ENCODE measurements around the gene MIS18A. TPM values are rescaled to one million over a fixed set of nuclear protein-coding genes. Genes with fewer than 3 reads are reported as not detected.
A peak's percentile ranks its signal among the peaks of the same experiment; 100 is the strongest.

The MIS18A gene
- 10 to 100 TPM in 1 of 2 donors, 1 to 10 TPM in 1; 1.1 to 10.1 TPM for total RNA-seq
- polyA plus RNA-seq, result 1 to 10 TPM; 2.4 to 2.8 TPM

- Histone ChIP-seq H3K27me3 (ENCODE audit: control insufficient read depth in 4 of 4, insufficient read depth in 4 of 4, low read length in 3 of 4) (no peaks in the 10 kb centered on the region), H3K4me3 (ENCODE audit: low read depth in 1 of 3, low read length in 3 of 3) (peak within 1 kb of the TSS; percentile 80 to 95 (median 95)), H3K9me3 (ENCODE audit: control insufficient read depth in 4 of 4, low read length in 3 of 4) (no peaks in the 10 kb centered on the region), H3K27ac (ENCODE audit: low read depth in 1 of 2, low read length in 2 of 2) (peak within 1 kb of the TSS; percentile 48 to 61), H3K36me3 (ENCODE audit: control insufficient read depth in 4 of 4, insufficient read depth in 3 of 4, low read depth in 1 of 4, low read length in 3 of 4) (peaks cover 0 to 3% (median 0%) of the 10 kb centered on the region in 4 donors), H3K4me1 (ENCODE audit: control insufficient read depth in 4 of 4, insufficient read depth in 4 of 4, low read length in 3 of 4) (peaks cover 7 to 21% (median 17%) of the 10 kb centered on the region in 4 donors), H3K9ac (ENCODE audit: low read depth in 1 of 2, low read length in 2 of 2) (peak within 1 kb of the TSS; percentile 60 to 76)
- under 1% methylated on average over 69 of the region's 69 CpGs for WGBS
- TF ChIP-seq RAD21 (IDR thresholded peaks at IDR 0.05) (peak; percentile 27 to 48), RXRA (IDR thresholded peaks at IDR 0.05) (peak in 1 of 2 donors; percentile 42), YY1 (IDR thresholded peaks at IDR 0.05) (peak; percentile 98), TAF1 (conservative IDR thresholded peaks at IDR 0.05) (no peak), GABPA (IDR thresholded peaks at IDR 0.05 in 1 of 2, conservative IDR thresholded peaks at IDR 0.05 in 1 of 2) (peak in 1 of 2 donors; percentile 77), EGR1 (IDR thresholded peaks at IDR 0.05; ENCODE audit: low read depth in 2 of 2) (peak in 1 of 2 donors; percentile 55), HNF4G (IDR thresholded peaks at IDR 0.05) (no peak), HNF4A (conservative IDR thresholded peaks at IDR 0.05) (no peak), REST (IDR thresholded peaks at IDR 0.05) (peak; percentile 61), SP1 (IDR thresholded peaks at IDR 0.05) (peak; percentile 44), MAX (IDR thresholded peaks at IDR 0.05) (peak; percentile 75), ZBTB33 (IDR thresholded peaks at IDR 0.05) (peak; percentile 96), NR2F2 (IDR thresholded peaks at IDR 0.05) (no peak), JUND (IDR thresholded peaks at IDR 0.05) (peak in 1 of 2 donors; percentile 63), ATF3 (IDR thresholded peaks at IDR 0.05) (no peak), FOXA2 (IDR thresholded peaks at IDR 0.05) (no peak)
- peak; percentile 97 for DNase-seq (ENCODE audit: low spot score)
Measured at GRCh38 chr21:32278518-32279376, at the start of gene MIS18A. TSS of gene MIS18A (minus strand) at chr21:32279049. CDS start at chr21:32279014, 35 bp downstream.

- peak overlapping the region; percentile 56 to 64 for H3K27ac ChIP-seq (ENCODE audit: low read depth in 1 of 2, low read length in 2 of 2)
- H3K4me3 ChIP-seq (ENCODE audit: low read depth in 1 of 3, low read length in 3 of 3), result no peak overlapping the region
- peaks cover 11 to 65% (median 37%) of the 10 kb centered on the region in 4 donors for H3K36me3 ChIP-seq (ENCODE audit: control insufficient read depth in 4 of 4, insufficient read depth in 3 of 4, low read depth in 1 of 4, low read length in 3 of 4)
- no peak overlapping the region for H3K9ac ChIP-seq (ENCODE audit: low read depth in 1 of 2, low read length in 2 of 2)
- TF ChIP-seq GABPA (IDR thresholded peaks at IDR 0.05 in 1 of 2, conservative IDR thresholded peaks at IDR 0.05 in 1 of 2), result no peak
- no peak for TF ChIP-seq YY1 (IDR thresholded peaks at IDR 0.05)
- no peak for TF ChIP-seq FOXA2 (IDR thresholded peaks at IDR 0.05)
- TF ChIP-seq JUND (IDR thresholded peaks at IDR 0.05), result peak in 1 of 2 donors; percentile 3
- peak; percentile 49 for TF ChIP-seq MAX (IDR thresholded peaks at IDR 0.05)
- peak; percentile 18 for TF ChIP-seq SP1 (IDR thresholded peaks at IDR 0.05)
- H3K9me3 ChIP-seq (ENCODE audit: control insufficient read depth in 4 of 4, low read length in 3 of 4), result no peaks in the 10 kb centered on the region
- no peaks in the 10 kb centered on the region for H3K27me3 ChIP-seq (ENCODE audit: control insufficient read depth in 4 of 4, insufficient read depth in 4 of 4, low read length in 3 of 4)
- no peak for DNase-seq (ENCODE audit: low spot score)
- 80% methylated on average over 3 of the region's 3 CpGs for WGBS
- H3K4me1 ChIP-seq (ENCODE audit: control insufficient read depth in 4 of 4, insufficient read depth in 4 of 4, low read length in 3 of 4), result no peaks in the 10 kb centered on the region
Measured at GRCh38 chr21:32328595-32328994, 49.7 kb upstream of the MIS18A start.

Measured in liver (tissue), 9 donors.